Inflammatory macrophage (primary cell): Measurements from ENCODE around the gene OPCML.

Experiments used
- DNase-seq, 2 donors: peaks; one replicate each; pipeline ENCODE4 v3.0.0-alpha.2; 2020 to 2022

The OPCML gene

GRCh38 chr11:133354069-133354468 is 178.2 kb downstream of the OPCML start:
- DNase-seq: no peak

- DNase-seq: no peak
Measured at GRCh38 chr11:133350045-133350444, 182.3 kb downstream of the OPCML start.

GRCh38 chr11:133347988-133348387 is 184.3 kb downstream of the OPCML start:
- no peak for DNase-seq

GRCh38 chr11:133346137-133346536 is 186.2 kb downstream of the OPCML start:
- DNase-seq: no peak

- DNase-seq: no peak
Measured at GRCh38 chr11:133343951-133344350, 188.3 kb downstream of the OPCML start.

- no peak for DNase-seq
Measured at GRCh38 chr11:133339495-133340140, 192.7 kb downstream of the OPCML start.

- DNase-seq: no peak
Measured at GRCh38 chr11:133338588-133338987, 193.7 kb downstream of the OPCML start.

- no peak for DNase-seq
Measured at GRCh38 chr11:133337951-133338418, 194.3 kb downstream of the OPCML start.

- no peak for DNase-seq
Measured at GRCh38 chr11:133337193-133337592, 195.1 kb downstream of the OPCML start.

GRCh38 chr11:133331031-133331430 is 201.3 kb downstream of the OPCML start:
- DNase-seq: no peak

- DNase-seq: no peak
Measured at GRCh38 chr11:133326849-133327248, 205.5 kb downstream of the OPCML start.

GRCh38 chr11:133326332-133326731 is 206.0 kb downstream of the OPCML start:
- no peak for DNase-seq

- DNase-seq: no peak
Measured at GRCh38 chr11:133325711-133326110, 206.6 kb downstream of the OPCML start.

- DNase-seq: no peak
Measured at GRCh38 chr11:133323354-133323753, 208.9 kb downstream of the OPCML start.

GRCh38 chr11:133318221-133318620 is 214.1 kb downstream of the OPCML start:
- DNase-seq: no peak

- no peak for DNase-seq
Measured at GRCh38 chr11:133311230-133311629, 221.1 kb downstream of the OPCML start.

GRCh38 chr11:133306019-133306418 is 226.3 kb downstream of the OPCML start:
- DNase-seq: no peak

- DNase-seq: no peak
Measured at GRCh38 chr11:133305208-133305956, 226.9 kb downstream of the OPCML start.

- DNase-seq: no peak
Measured at GRCh38 chr11:133303262-133303661, 229.0 kb downstream of the OPCML start.

GRCh38 chr11:133302056-133302455 is 230.2 kb downstream of the OPCML start:
- no peak for DNase-seq

- no peak for DNase-seq
Measured at GRCh38 chr11:133300666-133301065, 231.6 kb downstream of the OPCML start.

GRCh38 chr11:133291780-133292179 is 240.5 kb downstream of the OPCML start:
- no peak for DNase-seq

GRCh38 chr11:133285359-133285758 is 246.9 kb downstream of the OPCML start:
- DNase-seq: no peak

- DNase-seq: no peak
Measured at GRCh38 chr11:133284156-133284555, 248.1 kb downstream of the OPCML start.
